ENCODE measurements around the gene HS3ST3A1.

- TF ChIP-seq CTCF (IDR thresholded peaks at IDR 0.05; ENCODE audit: poor library complexity) (no peak), EZH2 (IDR thresholded peaks at IDR 0.05; ENCODE audit: borderline replicate concordance) (no peak), EZH2phosphoT487 (IDR thresholded peaks at IDR 0.05; ENCODE audit: low read depth, severe bottlenecking, unreplicated experiment) (no peak)
These were observed 44.7 kb downstream of the HS3ST3A1 start for GRCh38 chr17:13557077-13557476.
